Keratinocyte (primary cell): ENCODE measurements around the gene EIF4G1. TPM values are rescaled to one million over a fixed set of nuclear protein-coding genes. Genes with fewer than 3 reads are reported as not detected.
A peak's percentile ranks its signal among the peaks of the same experiment; 100 is the strongest.
"Not testable (repeated sequence)": the region's sequence is repeated elsewhere in the genome, so short reads cannot be mapped to it uniquely, and the experiment has no call there.

Experiments used
- DNase-seq: peaks from one replicate; pipeline ENCODE4 v3.0.0-alpha.2; 2011; ENCODE audit warnings: low read depth, missing footprints, low spot score
- FAIRE-seq: peaks from 2 replicates; lab custom pipeline; 2011; peaks lifted over from hg19 to GRCh38; lab: Jason Lieb, UNC
- H2AFZ ChIP-seq: 2 replicates; pipeline ENCODE4 v1.6.0; 2012; ENCODE audit warnings: low read length, control low read depth, inconsistent platforms; ENCODE audit not compliant: control insufficient read depth
- H3K27ac ChIP-seq: 2 replicates; pipeline ENCODE4 v1.5.1; 2011; ENCODE audit warnings: low read length; ENCODE audit not compliant: control insufficient read depth, insufficient read depth
- H3K27me3 ChIP-seq: 3 replicates; pipeline ENCODE4 v1.6.0; 2011; ENCODE audit warnings: low read length; ENCODE audit not compliant: control insufficient read depth, insufficient read depth; ENCODE audit errors: extremely low read depth
- H3K36me3 ChIP-seq, 2 experiments: 2 replicates in 1 of 2; 3 replicates in 1 of 2; pipeline ENCODE4 v1.5.1; 2011; ENCODE audit warnings: low read length in 2 of 2, mild to moderate bottlenecking in 1 of 2; ENCODE audit not compliant: control insufficient read depth in 2 of 2, insufficient read depth in 2 of 2; ENCODE audit errors: extremely low read depth in 1 of 2
- H3K4me1 ChIP-seq: 3 replicates; pipeline ENCODE4 v1.5.1; 2011; ENCODE audit warnings: low read length; ENCODE audit not compliant: control insufficient read depth, insufficient read depth; ENCODE audit errors: extremely low read depth
- H3K4me2 ChIP-seq: 3 replicates; pipeline ENCODE4 v1.6.0; 2011; ENCODE audit warnings: low read depth, low read length; ENCODE audit not compliant: control insufficient read depth, insufficient read depth; ENCODE audit errors: extremely low read depth
- H3K4me3 ChIP-seq, 3 experiments: fragments of 200-600 bp in 1 of 3; sonication (generic) in 1 of 3; 2 replicates in 2 of 3; 3 replicates in 1 of 3; pipeline ENCODE4 v1.5.1; 2011 to 2016; ENCODE audit warnings: low read length in 3 of 3, mild to moderate bottlenecking in 3 of 3, control low read depth in 2 of 3, inconsistent platforms in 1 of 3, low read depth in 1 of 3, mixed read lengths in 1 of 3, mixed run types in 1 of 3, moderate library complexity in 1 of 3; ENCODE audit not compliant: control insufficient read depth in 2 of 3, insufficient read depth in 2 of 3; ENCODE audit errors: extremely low read depth in 1 of 3
- H3K79me2 ChIP-seq: 2 replicates; pipeline ENCODE4 v1.6.0; 2012; ENCODE audit warnings: low read length; ENCODE audit not compliant: control insufficient read depth, insufficient read depth
- H3K9ac ChIP-seq: 3 replicates; pipeline ENCODE4 v1.6.0; 2011; ENCODE audit warnings: low read length; ENCODE audit not compliant: control insufficient read depth, insufficient read depth; ENCODE audit errors: extremely low read depth
- H3K9me1 ChIP-seq: 3 replicates; pipeline ENCODE4 v1.6.0; 2011; ENCODE audit warnings: low read length; ENCODE audit not compliant: control insufficient read depth, insufficient read depth; ENCODE audit errors: extremely low read depth
- H3K9me3 ChIP-seq: 2 replicates; pipeline ENCODE4 v1.5.1; 2012; ENCODE audit warnings: low read depth, low read length; ENCODE audit not compliant: control insufficient read depth
- H4K20me1 ChIP-seq: 3 replicates; pipeline ENCODE4 v1.6.0; 2011; ENCODE audit warnings: low read length; ENCODE audit not compliant: control insufficient read depth, insufficient read depth; ENCODE audit errors: extremely low read depth
- CTCF ChIP-seq, 3 experiments: IDR thresholded peaks in 1 of 3; conservative IDR thresholded peaks in 1 of 3; optimal IDR thresholded peaks in 1 of 3; 2 replicates in 2 of 3; 3 replicates in 1 of 3; pipeline versions ENCODE3 to v1.5.1; 2011; ENCODE audit warnings: low read length in 3 of 3, mild to moderate bottlenecking in 3 of 3, moderate library complexity in 2 of 3, control low read depth in 1 of 3, inconsistent platforms in 1 of 3; ENCODE audit not compliant: insufficient read depth in 2 of 3; ENCODE audit errors: extremely low read depth in 1 of 3
- EZH2 ChIP-seq: IDR thresholded peaks from one replicate; pipeline ENCODE4 v1.6.1; 2012; ENCODE audit warnings: inconsistent platforms, mild to moderate bottlenecking, low read length, moderate library complexity
- dilution Hi-C: fragments of 300-500 bp; cut with MboI; formaldehyde crosslinking; loops from one replicate; pipeline ENCODE4 v1.7.0; 2020; ENCODE audit warnings: low sequenced_read_pairs; ENCODE audit not compliant: extremely low pct_ligation_motif_present
- polyA plus RNA-seq, 5 experiments: library from polyadenylated mRNA; depleted of rRNA in 3 of 5; stranded (reverse) in 3 of 5; stranded (forward) in 1 of 5; unstranded in 1 of 5; fragments of >200 nt; gene quantifications; 1 replicate in 1 of 5; 2 replicates in 3 of 5; 3 replicates in 1 of 5; pipeline versions ENCODE4 v1.2.1 to v1.2.3, GENCODE V29; 2011 to 2012; ENCODE audit warnings: missing spikeins in 2 of 5, low read depth in 1 of 5, low replicate concordance in 1 of 5

The EIF4G1 gene
- polyA plus RNA-seq, 1 donor (not counting 4 experiments of a cell fraction or from before 2014, with no cell fraction given), result 225 TPM

GRCh38 chr3:184339001-184339400 is 24.6 kb downstream of the EIF4G1 start:
- TF ChIP-seq EZH2 (no peak), CTCF (optimal IDR thresholded peaks at IDR 0.05 in 1 of 3, IDR thresholded peaks at IDR 0.05 in 1 of 3, conservative IDR thresholded peaks at IDR 0.05 in 1 of 3; ENCODE audit: extremely low read depth in 1 of 3, insufficient read depth in 2 of 3, low read length in 3 of 3) (no peak)

GRCh38 chr3:184339451-184340135 is 25.2 kb downstream of the EIF4G1 start:
- H3K9me3 ChIP-seq, FAIRE-seq, H3K9me1 ChIP-seq, DNase-seq, H3K27me3 ChIP-seq, dilution Hi-C loops: not testable (repeated sequence)
- Histone ChIP-seq H3K27ac (peak overlapping the region; percentile 56), H3K9ac (peak overlapping the region; percentile 66), H4K20me1 (peaks cover 11% of the 10 kb centered on the region), H3K4me2 (peak overlapping the region; percentile 90), H3K36me3 (peaks cover 13 to 26% of the 10 kb centered on the region in 2 experiments), H3K4me3 (peak overlapping the region in 2 of 3 experiments; percentile 16 to 44), H3K79me2 (peaks cover 23% of the 10 kb centered on the region), H2AFZ (peak overlapping the region; percentile 49), H3K4me1 (peaks cover 74% of the 10 kb centered on the region)

More at GRCh38 chr3:184339001-184339400, 24.6 kb downstream of the EIF4G1 start:
- Histone ChIP-seq H3K4me1 (peaks cover 78% of the 10 kb centered on the region), H4K20me1 (peaks cover 13% of the 10 kb centered on the region), H3K27ac (peak overlapping the region; percentile 56), H3K9me1 (peaks cover 3% of the 10 kb centered on the region), H3K4me2 (peak overlapping the region; percentile 90), H3K36me3 (peaks cover 16 to 29% of the 10 kb centered on the region in 2 experiments), H2AFZ (peak overlapping the region; percentile 22), H3K27me3 (no peaks in the 10 kb centered on the region), H3K4me3 (peak overlapping the region; percentile 4 to 44 (median 16)), H3K79me2 (peaks cover 23% of the 10 kb centered on the region), H3K9ac (peak overlapping the region; percentile 66), H3K9me3 (no peaks in the 10 kb centered on the region)
- DNase-seq (no peak), FAIRE-seq (peak; percentile 52)
- dilution Hi-C loops, result no loop called here
